Ovary (tissue), 9 donors: Measurements from ENCODE around the gene RASL12. TPM values are rescaled to one million over a fixed set of nuclear protein-coding genes. Genes with fewer than 3 reads are reported as not detected.
A peak's percentile ranks its signal among the peaks of the same experiment; 100 is the strongest.
"Not testable (repeated sequence)": the region's sequence is repeated elsewhere in the genome, so short reads cannot be mapped to it uniquely, and the experiment has no call there.

Experiments used
- DNase-seq, 5 donors: peaks; one replicate each; pipeline ENCODE4 v3.0.0-alpha.2; 2019 to 2020
- H3K27ac ChIP-seq, 2 donors: fragments of 200-600 bp; one replicate each; pipeline versions ENCODE4 v1.5.1 to v1.8.0; 2019 to 2022
- H3K27me3 ChIP-seq: fragments of 200-600 bp; one replicate; pipeline ENCODE4 v1.8.0; 2022
- H3K36me3 ChIP-seq: fragments of 200-600 bp; sonication (generic); one replicate; pipeline ENCODE4 v1.5.1; 2019
- H3K4me1 ChIP-seq: one replicate; pipeline ENCODE4 v1.8.1; 2013; ENCODE audit warnings: mild to moderate bottlenecking, moderate library complexity; ENCODE audit not compliant: insufficient read depth
- H3K4me3 ChIP-seq: fragments of 200-600 bp; sonication (generic); one replicate; pipeline ENCODE4 v1.5.1; 2017
- H3K9me3 ChIP-seq, 2 donors: fragments of 200-600 bp in 1 of 2; sonication (generic) in 1 of 2; one replicate each; pipeline versions ENCODE4 v1.5.1 to v1.8.1; 2013 to 2019; ENCODE audit warnings: mild to moderate bottlenecking in 1 of 2, moderate library complexity in 1 of 2
- CTCF ChIP-seq, 3 donors: fragments of 450-650 bp in 2 of 3; fragments of 200-600 bp in 1 of 3; IDR thresholded peaks; one replicate each; pipeline versions ENCODE4 v1.5.1 to v1.8.0; 2016 to 2022; ENCODE audit warnings: antibody characterized with exemption in 3 of 3, mild to moderate bottlenecking in 1 of 3
- EP300 ChIP-seq: sonication (generic); formaldehyde crosslinking; IDR thresholded peaks from one replicate; pipeline ENCODE4 v1.6.1; 2017; ENCODE audit warnings: antibody characterized with exemption
- POLR2A ChIP-seq: fragments of 450-650 bp; IDR thresholded peaks from one replicate; pipeline ENCODE4 v1.6.1; 2017; ENCODE audit warnings: antibody characterized with exemption, mild to moderate bottlenecking, moderate library complexity
- WGBS, 3 donors: extraction: QIAGEN DNeasy Blood & Tissue Kit in 1 of 3; methylation state at CpG; one replicate each; pipeline versions ENCODE4 v1.1.5 to v1.1.7; 2013 to 2017; 5-methylcytosine and 5-hydroxymethylcytosine counted together
- intact Hi-C, 4 donors: fragments of 100-400 bp; cut with DNase I; formaldehyde crosslinking; loops; one replicate each; pipeline versions ENCODE4 v1.11.0 to v1.15.1; 2022 to 2023
- polyA plus RNA-seq, 2 donors: library from polyadenylated mRNA; stranded (reverse); fragments of 200-250 nt in 1 of 2; fragments of 350-450 nt in 1 of 2; fragmentation: Illumina TruSeq in 1 of 2; extraction: RNeasy Lipid Tissue Mini Kit (QIAGEN cat#74804) in 1 of 2; gene quantifications; one replicate each; pipeline ENCODE4 v1.2.3, GENCODE V29; 2013 to 2014
- total RNA-seq, 7 donors: library from RNA; depleted of rRNA in 2 of 7; stranded (reverse); fragments of >200 nt in 2 of 7; fragmentation: NEBNext Ultra II Directional in 3 of 7; extraction: Animal tissue kit (Norgen Biotek cat#: 25700) in 3 of 7; gene quantifications; one replicate each; pipeline versions ENCODE4 v1.1.0 to v1.2.4, GENCODE V29; 2016 to 2023
- donor health status: DM: no; HTN: no; CAD: no; lungs with moderate emphysema.
- donor health status: DM: no; HTN: no; CAD: no.
- donor health status: Bipolar disorder and iron deficiency.
- donor health status: DM: yes; HTN: yes; CAD: no.
- donor health status: DM: no; HTN: no; CAD: no.
- donor health status: DM: yes; HTN: yes; CAD: no.

Gene RASL12
- total and polyA plus RNA-seq, 9 donors, result 4.8 to 31.1 (median 17.4) TPM

- no peak overlapping the region for H3K27ac ChIP-seq
- no peaks in the 10 kb centered on the region for H3K9me3 ChIP-seq
- H3K36me3 ChIP-seq, result no peaks in the 10 kb centered on the region
- H3K4me3 ChIP-seq, result no peak overlapping the region
- no peaks in the 10 kb centered on the region for H3K4me1 ChIP-seq
- intact Hi-C loops, result loop anchor here in 2 of 4 donors (5.0 to 10.0 kb wide), 2 partner anchors 37 to 225 kb away; no protein-coding TSS in a partner anchor
- no peak for DNase-seq
- TF ChIP-seq CTCF (IDR thresholded peaks at IDR 0.05) (no peak), EP300 (no peak), POLR2A (no peak)
- 57 to 62% (median 60%) methylated on average over 4 of the region's 4 CpGs for WGBS, 3 donors
- no peaks in the 10 kb centered on the region for H3K27me3 ChIP-seq
Observed at GRCh38 chr15:65050270-65050669, 17.5 kb downstream of the RASL12 start.

- Histone ChIP-seq H3K4me3 (no peak overlapping the region), H3K27ac (no peak overlapping the region), H3K4me1 (peaks cover 2% of the 10 kb centered on the region), H3K9me3 (no peaks in the 10 kb centered on the region), H3K27me3 (no peaks in the 10 kb centered on the region), H3K36me3 (no peaks in the 10 kb centered on the region)
- intact Hi-C loops, result no loop called here
- no peak for TF ChIP-seq POLR2A
- no peak for TF ChIP-seq EP300
- no peak for TF ChIP-seq CTCF (IDR thresholded peaks at IDR 0.05)
- WGBS, 3 donors, result 16 to 46% (median 34%) methylated on average over 19 of the region's 19 CpGs
- DNase-seq, result peak; percentile 48 to 77 (median 75)
Observed at GRCh38 chr15:65049418-65049840, 18.4 kb downstream of the RASL12 start.

- TF ChIP-seq CTCF (IDR thresholded peaks at IDR 0.05), result no peak
- no peak for TF ChIP-seq POLR2A
- TF ChIP-seq EP300, result no peak
- Histone ChIP-seq H3K9me3 (no peaks in the 10 kb centered on the region), H3K4me3 (no peak overlapping the region), H3K36me3 (no peaks in the 10 kb centered on the region), H3K27me3 (no peaks in the 10 kb centered on the region), H3K4me1 (peaks cover 2% of the 10 kb centered on the region), H3K27ac (no peak overlapping the region)
- WGBS, 3 donors, result 15 to 21% (median 16%) methylated on average over 2 of the region's 2 CpGs
- no peak for DNase-seq
- intact Hi-C loops, result no loop called here
Observed at GRCh38 chr15:65048241-65048640, 19.6 kb downstream of the RASL12 start.

- 26 to 34% (median 33%) methylated on average over 7 of the region's 7 CpGs for WGBS, 3 donors
- TF ChIP-seq CTCF (IDR thresholded peaks at IDR 0.05), result no peak
- TF ChIP-seq POLR2A, result no peak
- no peak for TF ChIP-seq EP300
Observed at GRCh38 chr15:65044724-65045481, 22.9 kb downstream of the RASL12 start, which contains the start of gene SLC51B. TSS of gene SLC51B (plus strand) at chr15:65045387. CDS start at chr15:65050005, 4,618 bp downstream.

GRCh38 chr15:65044218-65044617, 23.6 kb downstream of the RASL12 start:
- WGBS, 3 donors, result 72 to 82% (median 74%) methylated on average over 5 of the region's 5 CpGs
- H3K36me3 ChIP-seq, DNase-seq, H3K4me1 ChIP-seq, H3K27me3 ChIP-seq, H3K9me3 ChIP-seq, intact Hi-C loops, H3K27ac ChIP-seq, H3K4me3 ChIP-seq: not testable (repeated sequence)

More at GRCh38 chr15:65044724-65045481, 22.9 kb downstream of the RASL12 start, which contains the start of gene SLC51B:
- peak in 1 of 5 donors; percentile 42 for DNase-seq
- Histone ChIP-seq H3K4me1 (peaks cover 2% of the 10 kb centered on the region), H3K36me3 (no peaks in the 10 kb centered on the region), H3K27me3 (no peaks in the 10 kb centered on the region), H3K9me3 (no peaks in the 10 kb centered on the region), H3K4me3 (no peak within 1 kb of the TSS), H3K27ac (no peak within 1 kb of the TSS)
- intact Hi-C loops, result no loop called here
